Chondrocyte (in vitro differentiated cells): ENCODE measurements around the gene SCYL1. TPM values are rescaled to one million over a fixed set of nuclear protein-coding genes. Genes with fewer than 3 reads are reported as not detected.

ENCODE experiments used
- DNase-seq: peaks from one replicate; pipeline ENCODE4 v3.0.0; 2021; ENCODE audit warnings: mixed read lengths, low spot score
- H3K27ac Mint-ChIP-seq: one replicate; pipeline ENCODE4 v1.8.0; 2021; ENCODE audit warnings: mild to moderate bottlenecking, moderate library complexity, mixed read lengths; ENCODE audit not compliant: unreplicated experiment
- H3K27me3 Mint-ChIP-seq: 2 replicates; pipeline ENCODE4 v1.8.0; 2021; ENCODE audit warnings: low read depth, mixed read lengths
- H3K36me3 Mint-ChIP-seq: 2 replicates; pipeline ENCODE4 v1.8.0; 2021; ENCODE audit warnings: low read depth, mixed read lengths
- H3K4me1 Mint-ChIP-seq: 2 replicates; pipeline ENCODE4 v1.8.0; 2021; ENCODE audit warnings: low read depth, mild to moderate bottlenecking, mixed read lengths
- H3K4me3 Mint-ChIP-seq: one replicate; pipeline ENCODE4 v1.8.0; 2021; ENCODE audit warnings: mild to moderate bottlenecking, moderate library complexity, mixed read lengths; ENCODE audit not compliant: unreplicated experiment
- H3K9me3 Mint-ChIP-seq: 2 replicates; pipeline ENCODE4 v1.8.0; 2021; ENCODE audit warnings: low read depth, mixed read lengths
- total RNA-seq: library from RNA; stranded (reverse); gene quantifications from 3 replicates; pipeline ENCODE4 v1.2.1, GENCODE V29; 2021
- TF ChIP-seq, protein P1 (sequence below): fragments of 200-600 bp; sonication (generic); IDR thresholded peaks from 2 replicates; pipeline ENCODE4 v1.5.0; 2021; ENCODE audit warnings: antibody characterized with exemption, mild to moderate bottlenecking, moderate library complexity

The SCYL1 gene
- total RNA-seq, 1 donor from 2014 or later = 108 TPM

DNA sequence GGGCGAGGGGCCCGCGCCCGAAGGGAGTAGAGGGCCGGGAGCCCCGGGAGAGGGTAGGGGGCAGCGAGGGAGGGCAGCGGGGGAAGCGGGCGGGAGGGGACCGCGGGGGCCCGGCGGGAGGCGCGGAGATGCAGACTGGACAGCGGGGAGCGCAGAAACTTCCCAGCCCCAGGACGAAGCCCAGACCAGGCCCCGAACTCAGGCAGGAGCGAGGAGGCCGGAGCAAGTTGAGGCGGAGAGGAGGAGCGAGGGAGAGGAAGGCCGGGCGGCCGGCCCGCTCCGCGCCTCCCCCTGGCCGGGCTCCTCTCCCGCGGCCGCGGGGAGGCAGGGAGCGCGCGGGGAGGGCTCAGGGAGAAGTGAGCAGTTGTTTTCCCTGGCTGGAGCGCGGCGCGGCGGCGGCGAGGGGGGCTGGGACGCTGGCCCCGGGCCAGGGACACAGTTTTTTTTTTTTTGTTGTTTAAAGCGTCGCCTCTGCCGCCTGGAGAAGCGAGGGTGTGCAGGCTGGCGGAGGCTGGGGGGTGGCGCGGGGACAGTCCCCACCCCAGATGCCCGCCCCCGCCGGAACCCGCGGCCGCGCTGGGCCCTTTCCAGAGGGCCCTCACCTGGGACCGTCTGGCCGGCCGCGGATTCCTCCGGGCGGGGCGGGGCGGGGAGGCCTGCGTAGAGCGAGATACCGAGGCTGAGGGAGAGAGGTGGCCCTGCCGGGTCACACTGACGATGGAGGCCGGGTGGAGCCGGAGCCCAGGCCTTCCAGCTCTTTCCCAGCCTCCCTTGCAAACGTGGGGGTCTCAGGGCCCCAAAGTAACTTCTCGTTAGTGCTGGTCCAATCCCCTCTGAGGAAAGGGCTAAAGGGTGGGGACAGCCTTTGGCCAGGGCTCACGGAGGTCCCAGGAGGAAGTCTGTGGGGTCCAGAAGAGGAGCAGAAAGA lies 33.4 kb downstream of the SCYL1 start, which contains the start of gene LTBP3:
LTBP3 (minus strand) TSS at position 358 of the 928 bp plus-strand sequence. CDS start 400 bp downstream, outside the sequence.
- H3K9me3 Mint-ChIP-seq = no peaks in the 10 kb centered on the region
- H3K4me1 Mint-ChIP-seq = peaks cover 68% of the 10 kb centered on the region
- TF ChIP-seq, protein P1, sequence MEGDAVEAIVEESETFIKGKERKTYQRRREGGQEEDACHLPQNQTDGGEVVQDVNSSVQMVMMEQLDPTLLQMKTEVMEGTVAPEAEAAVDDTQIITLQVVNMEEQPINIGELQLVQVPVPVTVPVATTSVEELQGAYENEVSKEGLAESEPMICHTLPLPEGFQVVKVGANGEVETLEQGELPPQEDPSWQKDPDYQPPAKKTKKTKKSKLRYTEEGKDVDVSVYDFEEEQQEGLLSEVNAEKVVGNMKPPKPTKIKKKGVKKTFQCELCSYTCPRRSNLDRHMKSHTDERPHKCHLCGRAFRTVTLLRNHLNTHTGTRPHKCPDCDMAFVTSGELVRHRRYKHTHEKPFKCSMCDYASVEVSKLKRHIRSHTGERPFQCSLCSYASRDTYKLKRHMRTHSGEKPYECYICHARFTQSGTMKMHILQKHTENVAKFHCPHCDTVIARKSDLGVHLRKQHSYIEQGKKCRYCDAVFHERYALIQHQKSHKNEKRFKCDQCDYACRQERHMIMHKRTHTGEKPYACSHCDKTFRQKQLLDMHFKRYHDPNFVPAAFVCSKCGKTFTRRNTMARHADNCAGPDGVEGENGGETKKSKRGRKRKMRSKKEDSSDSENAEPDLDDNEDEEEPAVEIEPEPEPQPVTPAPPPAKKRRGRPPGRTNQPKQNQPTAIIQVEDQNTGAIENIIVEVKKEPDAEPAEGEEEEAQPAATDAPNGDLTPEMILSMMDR = peak; percentile 36
- peak; percentile 93 for DNase-seq
- no peaks in the 10 kb centered on the region for H3K27me3 Mint-ChIP-seq
- H3K4me3 Mint-ChIP-seq = peak within 1 kb of the TSS; percentile 81
- H3K27ac Mint-ChIP-seq = peak within 1 kb of the TSS; percentile 93
- H3K36me3 Mint-ChIP-seq = no peaks in the 10 kb centered on the region

DNA sequence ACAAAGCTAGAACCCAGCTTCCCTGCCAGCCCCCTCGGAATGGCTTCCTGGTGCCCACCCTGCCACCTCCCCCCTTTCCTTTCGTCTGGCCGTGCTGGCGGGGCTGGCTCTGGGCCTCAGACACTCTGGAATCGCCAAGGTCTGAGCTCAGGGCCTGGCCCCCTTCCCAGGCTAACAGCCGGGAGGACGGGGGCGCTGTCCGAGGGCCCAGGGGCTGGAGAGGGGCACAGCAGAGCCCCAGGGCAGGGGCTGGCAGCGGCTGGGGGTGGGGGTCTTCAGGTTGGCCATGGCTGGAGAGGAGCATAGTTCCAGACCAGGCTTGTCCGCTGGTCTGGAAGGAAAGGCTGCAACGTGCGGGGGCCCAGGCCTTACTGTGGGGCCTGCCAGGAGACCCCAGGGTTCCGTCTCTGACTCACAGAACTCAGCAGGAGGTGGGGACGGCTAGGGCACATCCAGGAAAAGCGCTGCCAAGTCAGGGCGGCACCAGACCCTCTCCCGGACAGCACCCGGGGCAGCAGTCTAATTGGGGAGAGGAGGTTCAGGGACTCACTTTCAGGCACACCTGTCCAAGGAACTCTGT lies 34.1 kb downstream of the SCYL1 start:
- DNase-seq = peak; percentile 92
- no peaks in the 10 kb centered on the region for H3K36me3 Mint-ChIP-seq
- TF ChIP-seq, protein P1 = peak; percentile 45
- H3K9me3 Mint-ChIP-seq = no peaks in the 10 kb centered on the region
- H3K27me3 Mint-ChIP-seq = no peaks in the 10 kb centered on the region
- peak overlapping the region; percentile 93 for H3K27ac Mint-ChIP-seq
- peak overlapping the region; percentile 38 for H3K4me3 Mint-ChIP-seq
- H3K4me1 Mint-ChIP-seq = peaks cover 68% of the 10 kb centered on the region

DNA sequence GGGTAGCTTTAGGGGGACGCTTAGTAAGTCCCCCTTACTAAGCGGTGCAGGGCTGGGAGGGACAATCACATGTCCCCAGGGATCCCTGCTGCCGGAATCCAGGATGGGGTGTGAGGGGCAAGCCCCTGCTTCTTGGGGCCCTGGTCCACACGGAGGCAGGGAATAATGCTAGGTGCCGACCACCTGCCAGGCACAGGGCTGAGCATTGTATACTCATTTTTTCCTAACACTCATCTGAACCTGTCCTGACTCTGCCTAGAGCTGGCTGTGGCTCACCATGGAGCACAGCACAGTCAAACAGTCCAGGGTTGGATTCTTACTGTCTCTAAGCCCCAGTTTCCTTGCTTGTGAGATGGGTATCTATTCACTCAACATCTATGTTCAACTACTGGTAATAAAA lies 34.7 kb downstream of the SCYL1 start:
- peak overlapping the region; percentile 38 for H3K4me3 Mint-ChIP-seq

DNA sequence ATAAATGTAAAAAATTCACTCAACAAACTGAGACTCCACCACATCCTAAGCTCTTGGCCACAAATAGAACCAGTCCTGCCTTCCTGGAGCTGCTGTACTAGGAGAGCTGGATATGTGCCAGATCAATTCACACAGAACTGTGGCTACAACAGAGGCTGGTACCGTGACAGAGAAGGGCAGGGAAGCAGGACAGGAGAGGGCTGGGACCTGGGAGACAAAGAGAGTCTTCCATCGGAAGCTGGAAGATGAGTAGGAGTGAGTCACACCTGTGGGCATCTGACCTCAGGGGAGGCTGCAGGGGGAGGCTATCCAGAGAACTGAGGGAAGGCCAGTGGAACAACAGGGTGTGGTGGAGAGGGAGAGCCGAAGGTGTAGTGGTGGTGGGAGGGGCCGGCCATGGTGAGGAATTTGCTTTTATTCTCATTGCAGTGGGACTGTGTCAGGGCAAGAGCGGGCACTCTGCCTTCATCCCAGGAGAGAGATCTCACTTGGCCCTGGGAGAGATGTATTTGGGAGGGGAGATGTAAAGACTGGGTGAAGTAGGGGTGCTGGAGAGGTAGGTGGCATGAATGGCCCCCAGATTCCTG lies 35.2 kb downstream of the SCYL1 start:
- no peaks in the 10 kb centered on the region for H3K27me3 Mint-ChIP-seq
- H3K27ac Mint-ChIP-seq = peak overlapping the region; percentile 93
- H3K4me3 Mint-ChIP-seq = peak overlapping the region; percentile 1
- no peaks in the 10 kb centered on the region for H3K9me3 Mint-ChIP-seq
- TF ChIP-seq, protein P1 = no peak
- no peaks in the 10 kb centered on the region for H3K36me3 Mint-ChIP-seq
- DNase-seq = no peak
- peaks cover 60% of the 10 kb centered on the region for H3K4me1 Mint-ChIP-seq

More for the DNA sequence above, 34.7 kb downstream of the SCYL1 start:
- TF ChIP-seq, protein P1 = no peak
- H3K36me3 Mint-ChIP-seq = no peaks in the 10 kb centered on the region
- no peak for DNase-seq
- peak overlapping the region; percentile 93 for H3K27ac Mint-ChIP-seq
- H3K27me3 Mint-ChIP-seq = no peaks in the 10 kb centered on the region
- H3K4me1 Mint-ChIP-seq = peaks cover 65% of the 10 kb centered on the region
- H3K9me3 Mint-ChIP-seq = no peaks in the 10 kb centered on the region
